Raji (cell line): ENCODE data around the gene DUSP22.

ENCODE experiments used
- POLR2A ChIP-seq: IDR thresholded peaks from 2 replicates; pipeline ENCODE4 v1.6.1; 2011; ENCODE audit warnings: low read depth, low read length, control low read depth; ENCODE audit not compliant: insufficient read depth

The DUSP22 gene

GRCh38 chr6:352896-353470, 60.7 kb downstream of the DUSP22 start:
- TF ChIP-seq POLR2A = no peak

- no peak for TF ChIP-seq POLR2A
These were observed 61.6 kb downstream of the DUSP22 start for GRCh38 chr6:353642-354614.

GRCh38 chr6:354631-355280, 62.5 kb downstream of the DUSP22 start:
- TF ChIP-seq POLR2A = no peak

- no peak for TF ChIP-seq POLR2A
These were observed 63.3 kb downstream of the DUSP22 start for GRCh38 chr6:355373-356208.

- no peak for TF ChIP-seq POLR2A
These were observed 64.6 kb downstream of the DUSP22 start for GRCh38 chr6:356828-357251.

GRCh38 chr6:357261-357790, 65.0 kb downstream of the DUSP22 start:
- TF ChIP-seq POLR2A = no peak

- no peak for TF ChIP-seq POLR2A
These were observed 65.6 kb downstream of the DUSP22 start for GRCh38 chr6:357791-358341.

GRCh38 chr6:358432-358831, 66.1 kb downstream of the DUSP22 start:
- no peak for TF ChIP-seq POLR2A

- TF ChIP-seq POLR2A = no peak
These were observed 66.6 kb downstream of the DUSP22 start for GRCh38 chr6:358847-359246.

GRCh38 chr6:359261-360035, 67.2 kb downstream of the DUSP22 start:
- TF ChIP-seq POLR2A = no peak

- no peak for TF ChIP-seq POLR2A
These were observed 68.1 kb downstream of the DUSP22 start for GRCh38 chr6:360349-360748.

GRCh38 chr6:360764-361373, 68.6 kb downstream of the DUSP22 start:
- TF ChIP-seq POLR2A = no peak

- no peak for TF ChIP-seq POLR2A
These were observed 69.3 kb downstream of the DUSP22 start for GRCh38 chr6:361411-362132.
